Stimulated activated CD8-positive, alpha-beta memory T cell treated with anti-CD3 and anti-CD28 coated beads, Interleukin-15, amount 100 ng/mL, for 48 hours (primary cell): Measurements from ENCODE around the gene PLK2.

Source experiments
- DNase-seq, 2 donors: peaks; one replicate each; pipeline ENCODE4 v3.0.0-alpha.2; 2020; ENCODE audit warnings: low read depth in 2 of 2

The PLK2 gene

DNA sequence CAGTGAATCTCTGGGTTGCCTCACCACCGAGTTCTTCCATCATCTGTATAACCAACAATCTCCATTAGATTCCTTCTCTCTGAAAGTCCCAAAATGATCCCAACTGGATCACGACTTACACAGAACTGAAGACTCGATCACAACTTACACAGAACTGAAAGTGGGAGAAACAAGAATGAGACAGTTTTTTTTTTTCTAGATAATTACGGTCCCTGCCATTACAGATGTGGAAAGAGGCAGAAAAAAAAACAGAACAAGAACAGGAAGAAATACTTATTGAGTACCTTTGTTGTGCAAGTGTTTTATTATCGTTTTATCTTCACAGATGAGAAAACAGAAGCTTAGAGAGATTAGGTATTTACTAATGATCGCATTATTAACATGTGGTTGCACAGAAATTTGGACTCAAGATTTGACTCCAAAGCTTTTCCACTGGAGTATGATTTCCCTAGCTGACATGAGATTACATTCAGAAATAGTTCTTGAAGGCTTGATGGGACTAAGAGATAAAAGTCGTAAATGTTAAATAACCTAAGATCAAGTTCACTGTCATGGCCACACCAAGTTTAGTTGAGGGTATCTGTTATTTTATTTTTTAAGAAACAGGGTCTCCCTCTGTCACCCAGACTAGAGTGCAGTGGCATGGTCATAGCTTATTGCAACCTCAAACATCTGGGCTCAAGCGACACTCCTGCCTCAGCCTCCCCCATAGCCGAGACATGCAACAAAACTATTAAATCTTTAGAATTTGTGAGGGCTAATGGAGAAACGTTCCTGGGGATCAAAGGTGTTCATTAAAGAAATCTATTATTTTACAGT, 8.9 kb downstream of the PLK2 start:
- DNase-seq: no peak

DNA sequence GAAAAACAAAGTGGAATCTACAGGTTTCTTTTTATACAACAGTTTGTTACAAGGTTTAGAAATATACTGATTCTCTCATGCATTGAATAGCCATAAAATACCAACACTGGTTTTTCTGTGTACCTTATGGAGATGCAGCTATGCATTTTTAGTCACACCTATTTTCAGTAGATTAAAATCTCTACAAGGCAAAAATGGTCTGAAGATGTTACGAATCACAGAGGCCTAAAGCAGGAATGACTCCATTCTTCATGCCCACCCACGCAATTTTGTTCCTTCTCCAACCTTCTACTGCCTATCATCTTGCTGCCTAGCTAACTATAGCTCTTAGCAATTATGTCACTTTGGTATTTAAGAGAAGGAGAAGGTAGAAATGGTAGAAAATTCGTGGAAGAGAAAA, 9.9 kb downstream of the PLK2 start:
- no peak for DNase-seq

DNA sequence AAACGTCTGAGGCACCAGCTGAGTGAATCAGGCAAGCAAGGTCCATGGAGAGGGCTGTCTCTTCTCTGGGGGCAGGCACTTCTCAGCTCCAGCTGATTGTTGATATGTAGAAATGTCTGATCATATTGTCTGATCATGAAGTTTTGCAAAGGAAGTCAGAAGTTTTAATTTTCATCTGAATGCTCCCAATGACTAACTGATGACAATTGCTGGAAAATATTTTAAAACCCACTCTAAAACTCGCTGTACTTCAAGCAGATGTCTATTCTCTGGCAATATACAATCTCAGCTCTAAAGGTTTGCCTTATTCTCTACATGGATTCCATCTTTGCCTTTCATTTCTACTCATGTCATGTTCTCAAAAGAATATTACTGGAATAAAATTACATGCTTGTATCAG, 12.7 kb downstream of the PLK2 start:
- no peak for DNase-seq

DNA sequence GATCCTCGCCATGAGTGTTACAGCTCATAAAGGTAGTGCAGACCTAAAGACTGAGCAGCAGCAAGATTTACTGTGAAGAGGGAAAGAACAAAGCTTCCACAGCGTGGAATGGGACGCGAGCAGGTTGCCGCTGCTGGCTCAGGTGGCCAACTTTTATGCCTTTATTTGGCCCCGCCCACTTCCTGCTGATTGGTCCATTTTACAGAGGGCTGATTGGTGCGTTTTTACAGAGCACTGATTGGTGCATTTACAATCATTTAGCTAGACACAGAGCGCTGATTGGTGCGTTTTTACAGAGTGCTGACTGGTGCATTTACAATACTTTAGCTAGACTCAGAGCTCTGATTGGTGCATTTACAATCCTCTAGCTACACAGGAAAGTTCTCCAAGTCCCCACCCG, 13.9 kb downstream of the PLK2 start:
- no peak for DNase-seq

DNA sequence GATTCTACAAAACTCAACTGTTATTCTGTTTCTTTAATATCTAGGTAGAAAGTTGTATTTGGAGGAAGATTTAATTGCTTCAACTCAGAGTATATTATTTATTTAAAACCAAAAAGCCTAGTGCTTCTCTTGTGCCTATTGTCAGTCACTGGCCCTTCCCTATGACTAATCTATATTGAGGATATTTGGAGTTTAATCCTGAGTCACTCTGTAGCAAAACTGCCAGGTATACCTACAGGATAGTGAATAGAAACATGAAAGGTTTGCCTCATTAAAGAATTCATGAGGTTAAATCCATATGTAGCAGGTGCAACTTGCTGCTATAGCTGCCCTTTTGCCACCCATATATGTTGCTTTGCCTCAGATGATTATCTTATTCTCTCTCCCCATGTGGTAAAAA, 15.1 kb downstream of the PLK2 start:
- no peak for DNase-seq

DNA sequence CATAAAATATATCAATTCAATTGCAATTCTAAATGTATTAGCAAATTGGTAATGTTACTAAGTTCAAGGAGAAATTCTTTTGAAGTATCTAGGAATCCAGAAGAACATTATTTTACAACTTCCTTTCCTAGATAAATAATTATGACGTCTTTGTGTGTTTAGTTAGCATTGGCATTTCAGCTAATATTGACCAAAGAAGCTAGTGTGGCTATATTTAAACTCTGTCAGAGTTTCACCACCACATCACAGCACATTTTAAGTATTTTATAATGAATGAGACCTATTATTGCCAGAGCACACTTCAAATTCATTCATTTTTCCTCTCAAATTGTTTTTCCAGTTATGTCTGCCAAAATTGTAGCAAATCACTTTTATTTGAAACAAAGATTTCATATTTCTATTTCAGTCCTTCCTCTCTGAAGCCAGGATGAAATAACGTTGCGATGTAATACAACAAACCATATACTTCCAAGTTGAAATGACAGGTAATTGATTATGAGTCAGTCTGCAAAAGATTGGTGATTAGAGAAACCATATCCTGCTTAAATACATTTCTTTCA, 18.9 kb downstream of the PLK2 start:
- no peak for DNase-seq

DNA sequence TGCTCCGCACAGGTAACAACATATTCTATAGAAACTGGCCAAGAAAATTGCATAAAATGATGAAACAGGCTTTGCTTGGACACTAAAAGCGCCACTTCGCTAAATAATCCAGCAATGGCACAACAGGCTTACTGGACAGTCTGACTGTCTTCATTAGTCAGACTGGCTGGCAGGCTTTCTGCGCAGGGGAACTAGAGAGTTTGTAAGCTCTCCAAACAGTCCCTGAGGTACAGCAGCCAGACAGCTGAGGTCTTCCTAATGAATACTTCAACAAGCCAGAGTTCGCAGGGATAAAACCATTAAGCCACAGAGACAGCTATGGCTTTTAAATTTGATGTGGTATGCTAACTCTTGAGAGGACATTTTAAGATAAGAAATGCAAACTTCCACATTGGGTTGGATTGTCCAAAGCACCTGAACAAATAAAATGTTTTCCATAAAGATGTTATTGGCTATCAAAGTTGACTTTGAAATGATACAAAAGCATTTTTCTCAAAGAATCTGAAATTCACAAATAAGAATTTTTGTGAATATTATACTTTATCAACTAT, 20.7 kb downstream of the PLK2 start:
- no peak for DNase-seq

DNA sequence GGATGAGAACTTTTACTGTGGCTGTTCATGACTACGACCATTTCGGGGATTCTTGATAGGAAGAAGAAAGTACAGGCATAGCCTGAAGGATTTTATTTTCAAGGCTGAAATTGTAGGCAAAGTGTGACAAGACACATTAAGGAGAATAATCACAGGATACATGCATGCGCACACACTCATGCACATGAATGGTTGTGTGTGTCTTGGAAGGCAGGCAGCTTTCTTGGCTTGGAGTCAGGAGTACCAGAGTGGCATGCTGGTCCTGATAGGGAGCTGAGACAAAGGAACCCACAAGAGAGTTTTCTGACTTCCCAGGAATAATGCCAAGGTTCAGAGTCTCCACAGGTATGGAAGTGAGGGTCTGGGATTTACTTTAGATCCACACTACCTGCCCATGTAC, 22.2 kb downstream of the PLK2 start:
- DNase-seq: no peak

DNA sequence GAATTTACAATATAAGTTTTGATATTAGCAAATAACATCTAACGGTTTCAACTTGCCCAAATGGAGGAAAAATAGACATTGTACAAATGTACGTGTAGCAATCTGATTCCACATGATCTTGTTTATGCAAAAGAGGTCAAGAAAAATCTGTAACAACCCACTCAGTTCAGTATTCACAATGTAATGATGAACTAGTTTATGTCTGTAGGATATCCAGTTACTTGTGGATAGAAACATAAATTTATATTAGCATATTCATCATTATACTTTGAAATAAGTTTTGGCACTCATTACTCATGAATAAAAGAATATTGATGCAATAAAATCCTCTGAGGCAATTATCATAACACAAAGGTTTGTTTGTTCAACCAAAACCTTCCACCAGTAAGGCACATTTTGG, 28.1 kb downstream of the PLK2 start:
- no peak for DNase-seq

DNA sequence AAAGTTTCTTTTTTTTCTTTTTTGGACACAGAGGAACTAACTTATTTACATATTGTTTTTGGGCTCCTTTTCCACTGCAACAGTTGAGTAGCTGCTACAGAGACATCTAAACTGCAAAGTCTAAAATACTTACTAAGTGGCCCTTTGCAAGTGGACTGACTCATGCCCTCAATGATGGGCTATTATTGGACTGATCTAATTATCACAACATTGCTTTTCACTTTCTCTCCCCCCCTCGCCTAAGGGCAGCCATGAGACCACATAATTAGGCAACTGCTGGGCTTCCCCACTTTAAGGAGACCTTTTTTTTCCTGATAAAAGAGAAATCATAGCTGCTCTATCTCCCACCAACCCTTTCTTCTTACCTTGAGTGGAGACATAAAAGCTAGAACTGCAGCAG, 47.0 kb downstream of the PLK2 start:
- no peak for DNase-seq

DNA sequence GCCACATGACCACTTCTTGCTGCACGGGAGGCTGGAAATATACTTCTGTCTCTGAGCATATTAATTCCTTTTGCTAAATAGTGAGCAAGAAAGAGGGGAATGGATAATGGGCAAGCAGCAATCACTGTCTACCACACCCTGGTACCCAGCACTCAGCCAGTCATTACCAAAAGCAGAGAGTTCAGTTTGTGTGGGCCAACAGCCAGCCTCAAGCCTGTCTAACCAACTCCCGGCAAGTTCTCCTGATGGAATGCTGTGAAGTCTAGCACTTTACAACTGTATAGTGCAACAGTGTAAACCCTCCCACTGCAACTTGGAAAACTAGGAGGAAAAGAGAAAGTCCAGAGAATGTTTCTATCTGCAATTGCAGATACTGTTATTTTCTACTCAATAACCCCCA, 47.8 kb downstream of the PLK2 start:
- DNase-seq: no peak

DNA sequence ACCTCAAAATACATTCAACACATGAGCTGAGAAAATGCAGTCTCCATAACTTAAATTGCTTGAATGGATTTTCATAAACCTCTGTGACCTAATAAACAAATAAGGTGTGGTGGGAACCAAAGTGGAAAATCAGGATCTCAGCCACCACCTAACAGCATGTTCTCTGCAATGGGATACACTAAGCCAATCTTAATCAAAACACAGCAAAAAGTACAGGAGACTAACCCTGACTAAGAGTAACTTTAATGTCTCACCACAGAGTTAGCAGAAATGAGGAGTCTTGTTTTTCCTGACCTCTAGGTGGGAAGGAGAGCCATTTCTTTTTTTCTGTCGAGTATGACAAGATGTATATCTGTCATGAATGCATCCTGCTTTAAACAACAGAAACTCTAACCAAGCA, 48.5 kb downstream of the PLK2 start:
- DNase-seq: no peak

DNA sequence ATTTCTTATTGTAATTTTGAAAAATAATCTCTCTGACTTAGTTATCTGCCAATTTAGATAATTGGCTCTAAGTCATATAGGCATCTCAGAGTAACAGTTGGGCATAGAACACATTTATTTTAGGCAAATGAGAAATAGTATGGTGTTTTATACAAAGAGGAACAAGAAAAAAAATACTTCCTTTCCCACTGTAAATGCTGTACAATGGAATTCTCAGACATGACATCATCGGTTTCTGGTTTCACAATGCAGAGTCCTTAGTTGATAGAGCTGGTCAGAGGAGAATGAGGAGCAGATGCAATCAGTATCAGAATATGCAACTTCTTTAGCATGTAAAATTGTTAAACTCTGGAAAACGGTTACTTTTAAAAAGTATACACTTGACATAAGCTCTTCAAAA, 49.4 kb downstream of the PLK2 start:
- no peak for DNase-seq

DNA sequence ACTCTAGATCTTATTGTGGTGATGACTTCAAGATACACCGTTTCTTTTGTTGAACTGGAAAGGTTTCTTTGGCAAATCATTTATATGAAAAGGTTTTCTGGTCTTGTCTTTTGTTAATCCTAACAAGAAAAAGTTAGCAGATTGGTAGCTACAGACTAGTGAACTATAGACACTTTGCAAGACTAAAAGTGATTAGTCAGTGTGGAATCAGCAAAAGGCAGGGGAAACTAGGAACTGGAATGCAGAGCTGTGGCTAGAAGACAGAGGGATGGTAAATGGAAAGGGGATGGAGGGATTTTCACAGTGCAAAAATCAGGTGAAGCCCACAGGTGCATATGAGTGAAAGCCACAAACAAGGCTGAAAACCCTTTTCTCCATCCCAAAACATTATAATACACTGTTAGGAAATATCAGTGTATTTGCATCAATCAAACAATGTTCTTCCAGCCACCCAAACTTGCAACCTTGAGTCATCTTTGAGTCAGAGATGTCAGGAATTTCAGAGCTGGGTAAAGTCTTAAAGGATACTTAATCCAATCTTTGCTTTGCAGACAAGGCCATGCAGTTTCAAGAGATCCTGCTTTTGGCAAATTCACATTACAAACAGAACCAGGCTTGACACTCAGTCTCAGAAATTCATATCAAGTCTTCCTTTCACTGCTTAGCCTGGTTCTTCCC, 52.7 kb downstream of the PLK2 start:
- no peak for DNase-seq

DNA sequence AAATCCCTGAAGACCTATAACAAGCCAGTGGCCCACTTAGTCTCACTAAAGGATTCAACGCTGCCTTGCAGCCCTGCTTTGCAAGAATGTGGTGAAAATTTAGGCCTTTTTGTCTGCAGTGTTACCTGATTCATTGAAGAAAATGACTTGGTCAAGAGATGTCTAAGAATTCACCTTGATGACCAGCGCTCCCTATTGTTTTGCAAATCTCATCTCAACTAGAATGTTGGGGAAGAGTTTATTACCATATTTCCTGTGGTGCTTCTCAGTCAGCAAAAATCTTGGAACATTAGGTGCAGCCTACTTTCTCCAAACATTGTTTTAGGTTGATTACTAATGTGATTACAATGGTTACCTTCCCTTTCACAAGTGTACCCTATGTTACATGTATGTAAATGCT, 53.5 kb downstream of the PLK2 start:
- no peak for DNase-seq

DNA sequence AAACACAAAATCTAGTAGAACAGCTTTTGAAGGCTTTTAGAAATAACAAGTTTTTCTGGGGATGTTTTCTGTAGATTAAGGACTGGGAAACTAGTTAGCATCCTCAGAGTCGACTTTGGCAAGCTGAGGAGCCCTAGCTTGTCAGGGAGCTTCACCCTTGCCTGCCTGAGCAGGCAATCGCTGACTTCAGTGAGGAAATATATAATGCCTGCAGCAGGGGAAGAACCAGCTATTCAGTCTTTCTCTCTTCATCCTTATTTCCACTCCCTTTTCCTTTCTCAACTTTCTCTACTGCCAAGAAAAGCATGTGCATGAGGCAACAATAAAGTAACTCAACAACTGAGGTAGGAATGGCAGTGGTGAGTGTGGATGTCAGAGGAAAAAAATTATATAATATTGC, 54.7 kb downstream of the PLK2 start:
- DNase-seq: no peak

DNA sequence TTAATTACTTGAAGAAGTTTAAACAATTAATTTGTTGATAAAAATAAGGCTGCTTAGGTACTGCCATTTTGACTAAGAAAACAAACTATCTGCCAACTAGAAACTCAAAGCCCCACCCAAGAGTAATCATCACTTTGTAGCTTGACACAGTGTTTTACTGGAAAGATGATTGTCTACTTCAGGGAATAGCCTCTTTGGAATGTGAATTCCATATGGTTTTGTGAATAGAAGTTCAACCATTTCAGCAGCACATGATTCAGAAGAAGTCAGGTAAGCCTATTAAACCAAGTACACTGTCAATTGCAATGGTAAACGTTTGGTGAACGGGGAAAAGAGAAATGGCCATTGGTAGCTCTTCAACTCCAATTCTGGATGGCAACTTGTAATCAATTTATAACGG, 55.2 kb downstream of the PLK2 start:
- DNase-seq: no peak
